ENCODE data around the gene SPATC1L.
"Not testable (repeated sequence)": the region's sequence is repeated elsewhere in the genome, so short reads cannot be mapped to it uniquely, and the experiment has no call there.

SPATC1L gene

GRCh38 chr21:46214478-46215340 is 30.4 kb upstream of the SPATC1L start:
- no peak for DNase-seq

GRCh38 chr21:46213620-46214286 is 29.5 kb upstream of the SPATC1L start:
- no peak for DNase-seq

- no peak for DNase-seq
These were observed 28.6 kb upstream of the SPATC1L start for GRCh38 chr21:46212721-46213484.

DNA sequence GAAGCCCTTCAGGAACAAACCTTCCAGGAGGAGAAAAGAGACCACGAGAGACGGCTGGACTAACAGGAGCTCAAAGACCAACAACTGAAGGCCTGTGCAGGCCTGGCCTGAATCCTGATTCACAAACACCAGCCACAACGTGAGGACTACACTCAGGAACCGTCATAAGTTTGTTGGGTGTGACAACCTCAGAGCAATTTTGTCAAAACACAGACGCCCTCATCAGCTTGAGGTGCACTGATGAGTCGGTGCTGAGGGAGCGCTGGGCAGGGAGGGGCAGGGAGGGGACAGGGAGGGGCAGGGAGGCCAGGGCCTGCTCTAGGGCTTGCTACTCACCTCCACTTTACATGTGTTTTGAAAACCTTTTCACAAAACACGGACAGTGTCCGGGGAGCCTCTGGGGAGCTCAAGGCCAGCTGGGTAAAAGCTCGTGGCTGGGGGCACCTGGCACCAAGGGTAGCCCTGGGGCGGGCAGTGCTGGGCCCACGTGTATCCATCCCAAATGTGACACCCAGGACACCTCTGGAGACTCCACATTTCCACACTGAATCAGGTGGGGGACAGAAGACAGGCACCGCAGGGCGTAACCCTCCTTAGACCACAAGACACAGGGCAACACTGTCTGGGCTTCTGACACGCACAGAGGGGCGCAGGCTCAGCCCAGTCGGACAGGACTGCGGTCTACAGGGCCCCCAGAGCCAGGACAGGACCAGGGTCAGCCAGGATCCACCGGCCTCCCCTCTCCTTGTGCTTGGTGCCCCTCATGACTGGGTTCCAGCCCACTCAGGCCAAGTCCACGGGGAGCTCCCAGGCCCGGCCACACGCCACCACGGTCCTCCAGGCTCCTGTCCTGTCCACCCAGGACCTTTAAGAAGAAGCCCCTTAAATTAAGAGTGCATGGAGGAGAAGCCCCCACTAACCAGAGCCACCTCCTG is 27.8 kb upstream of the SPATC1L start:
- no peak for DNase-seq

DNA sequence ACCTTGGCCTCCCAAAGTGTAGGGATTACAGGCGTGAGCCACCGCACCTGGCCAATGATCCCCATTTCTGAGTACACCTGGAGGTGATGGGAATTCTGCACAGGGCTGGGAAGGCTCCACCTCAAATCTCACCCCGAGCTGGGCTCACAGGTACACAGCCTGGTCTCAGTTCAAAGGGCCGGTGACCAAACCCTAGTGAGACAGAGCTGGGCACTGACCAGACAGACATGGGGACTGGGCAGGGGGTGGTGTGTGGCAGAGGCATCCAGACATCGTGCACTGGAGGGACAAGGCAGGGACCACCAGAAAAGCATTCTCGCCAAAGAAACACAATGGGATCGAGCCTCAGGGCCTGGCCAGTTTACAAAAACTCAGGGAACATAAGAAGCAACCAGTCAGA is 27.1 kb upstream of the SPATC1L start:
- no peak for DNase-seq

GRCh38 chr21:46210378-46211136 is 26.3 kb upstream of the SPATC1L start:
- DNase-seq = no peak

GRCh38 chr21:46208761-46209721 is 24.8 kb upstream of the SPATC1L start:
- DNase-seq = no peak

GRCh38 chr21:46207920-46208591 is 23.8 kb upstream of the SPATC1L start:
- DNase-seq = no peak

DNA sequence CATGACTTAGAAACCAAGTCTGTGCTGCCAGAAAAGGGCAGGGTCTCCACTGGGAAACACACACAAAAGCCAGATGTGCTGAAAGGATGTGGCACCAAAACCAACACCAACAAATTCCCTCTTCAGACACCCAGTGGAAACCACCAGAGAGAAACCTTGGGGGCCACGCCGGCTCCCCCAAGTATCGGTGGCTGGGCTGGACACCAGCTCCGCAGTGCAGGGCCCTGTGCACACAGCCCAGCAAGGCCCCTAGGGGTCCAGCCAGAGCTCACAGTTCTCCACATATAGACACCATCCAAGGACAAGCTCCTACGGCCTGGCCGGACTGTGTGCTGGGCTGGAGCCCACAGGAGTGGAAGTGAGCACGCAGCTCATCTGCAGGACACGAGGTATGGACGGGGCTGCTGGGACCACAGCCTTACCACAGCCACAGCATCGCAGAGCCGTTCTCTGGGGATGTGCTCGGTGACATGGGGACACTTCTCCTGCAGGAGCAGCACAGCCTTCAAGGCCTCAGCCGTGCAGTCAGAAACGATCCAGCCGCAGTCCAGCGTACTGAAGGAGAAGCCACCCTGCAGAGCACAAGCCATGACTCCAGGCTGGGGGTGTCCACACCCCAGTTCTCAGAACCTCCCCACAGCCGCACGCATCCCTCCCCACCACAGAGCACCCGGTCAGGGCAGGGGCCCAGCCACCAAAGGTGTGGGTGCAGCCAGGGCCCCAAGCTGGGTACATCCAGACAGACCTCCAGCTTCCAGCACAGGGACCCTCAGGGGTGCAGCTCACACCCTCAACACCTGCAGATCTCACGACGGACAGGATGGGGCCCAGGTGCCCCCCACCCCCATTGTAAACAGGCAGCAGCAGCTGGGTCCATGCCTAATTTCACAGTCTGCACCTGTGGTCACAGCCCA is 23.0 kb upstream of the SPATC1L start:
- DNase-seq = no peak

DNA sequence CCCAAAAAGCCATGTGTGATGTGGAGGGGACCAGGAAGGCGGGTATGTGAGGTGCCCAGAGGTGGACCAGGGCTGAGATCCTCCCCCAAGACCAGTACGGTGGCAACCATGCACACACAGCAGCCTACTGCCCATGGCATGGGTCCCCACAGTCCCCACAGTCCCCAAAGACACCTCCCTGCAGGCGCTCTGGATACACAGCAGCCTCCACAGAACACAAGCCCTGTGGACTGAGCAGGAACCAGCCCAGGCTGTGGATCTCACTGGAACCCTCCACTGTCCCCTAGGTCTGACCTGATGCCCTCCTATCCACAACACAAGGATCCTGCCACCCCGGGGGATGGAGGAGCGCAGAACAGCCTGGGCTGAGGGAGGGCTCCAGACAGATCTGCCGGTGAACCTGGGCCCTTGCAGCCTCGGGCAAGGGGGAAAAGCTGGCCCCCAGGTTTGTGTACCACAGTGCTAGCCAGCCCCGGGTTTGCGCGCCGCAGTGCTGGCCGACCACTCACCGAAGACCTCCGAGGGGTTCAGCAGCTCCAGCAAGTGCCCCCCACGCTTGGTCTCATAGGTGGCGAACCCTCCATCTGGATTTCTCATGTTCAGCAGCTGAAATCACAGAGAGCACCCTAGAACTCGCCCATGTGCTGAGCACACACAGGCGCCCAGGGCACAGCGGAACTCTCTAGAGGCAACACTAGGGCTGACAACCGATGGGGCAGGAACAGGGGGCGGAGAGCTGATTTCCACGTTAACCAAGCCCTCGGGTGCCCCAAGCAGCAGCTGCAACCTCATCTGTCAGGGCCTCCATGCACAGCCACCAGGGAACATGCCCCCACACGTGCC is 22.1 kb upstream of the SPATC1L start:
- DNase-seq = no peak

- no peak for DNase-seq
These were observed 21.5 kb upstream of the SPATC1L start for GRCh38 chr21:46205766-46206162.

- DNase-seq = no peak
These were observed 20.9 kb upstream of the SPATC1L start for GRCh38 chr21:46205166-46205565.

- no peak for DNase-seq
These were observed 18.9 kb upstream of the SPATC1L start for GRCh38 chr21:46203203-46203600.

GRCh38 chr21:46202592-46203202 is 18.4 kb upstream of the SPATC1L start:
- no peak for DNase-seq

- not testable (repeated sequence) for DNase-seq
These were observed 16.9 kb upstream of the SPATC1L start for GRCh38 chr21:46200877-46201803.
